ENCODE results near the gene HNF1A.

HNF1A gene

DNA sequence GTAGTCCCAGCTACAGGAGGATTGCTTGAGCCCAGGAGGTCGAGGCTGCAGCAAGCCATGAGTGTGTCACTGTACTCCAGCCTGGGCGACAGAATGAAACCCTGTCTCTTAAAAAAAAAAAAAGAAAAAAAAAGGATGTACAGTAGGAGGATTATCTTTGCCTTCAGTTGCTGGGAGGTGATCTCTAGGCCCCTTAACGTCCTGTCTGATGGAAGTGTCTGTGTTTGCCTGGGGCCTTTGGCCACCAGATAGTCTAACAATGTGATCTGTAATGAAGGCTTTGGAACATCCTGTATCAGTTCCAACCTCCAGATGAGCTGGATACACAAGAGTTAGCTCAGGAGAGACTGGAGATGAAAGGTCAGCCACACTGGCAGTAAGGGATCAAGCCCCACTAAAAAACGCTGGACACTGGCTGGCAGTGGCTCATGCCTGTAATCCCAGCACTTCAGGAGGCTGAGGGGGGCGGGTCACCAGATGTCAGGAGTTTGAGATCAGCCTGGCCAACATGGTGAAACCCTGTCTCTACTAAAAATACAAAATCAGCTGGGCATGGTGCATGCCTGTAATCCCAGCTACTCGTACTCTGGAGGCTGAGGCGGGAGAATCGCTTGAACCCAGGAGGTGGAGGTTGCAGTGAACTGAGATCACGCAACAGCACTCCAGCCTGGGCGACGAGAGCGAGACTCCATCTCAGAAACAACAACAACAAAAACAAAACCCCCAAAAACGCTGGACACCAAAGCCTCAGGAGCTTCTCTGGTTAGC is 19.0 kb upstream of the HNF1A start:
- no peak for DNase-seq (ENCODE audit: low spot score)

DNA sequence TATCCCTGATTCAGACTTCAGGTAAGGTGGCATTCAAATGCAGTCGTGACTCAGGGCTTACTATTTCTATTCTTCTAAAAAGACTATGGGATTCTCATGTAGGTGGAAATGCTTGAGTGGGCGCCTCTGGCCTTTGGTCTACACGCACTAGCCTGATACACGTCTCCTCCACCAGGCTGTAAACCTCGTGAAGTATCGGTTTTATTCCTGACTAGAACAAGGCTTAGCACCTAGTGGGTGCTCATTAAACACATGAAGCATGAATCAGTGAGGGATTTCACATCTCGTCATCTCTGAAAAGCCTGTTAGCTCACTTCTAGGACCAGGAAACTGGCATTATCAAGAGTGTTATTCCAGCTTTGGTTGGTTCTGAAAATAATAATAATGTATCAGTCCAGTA is 17.7 kb upstream of the HNF1A start:
- no peak for DNase-seq (ENCODE audit: low spot score)

DNA sequence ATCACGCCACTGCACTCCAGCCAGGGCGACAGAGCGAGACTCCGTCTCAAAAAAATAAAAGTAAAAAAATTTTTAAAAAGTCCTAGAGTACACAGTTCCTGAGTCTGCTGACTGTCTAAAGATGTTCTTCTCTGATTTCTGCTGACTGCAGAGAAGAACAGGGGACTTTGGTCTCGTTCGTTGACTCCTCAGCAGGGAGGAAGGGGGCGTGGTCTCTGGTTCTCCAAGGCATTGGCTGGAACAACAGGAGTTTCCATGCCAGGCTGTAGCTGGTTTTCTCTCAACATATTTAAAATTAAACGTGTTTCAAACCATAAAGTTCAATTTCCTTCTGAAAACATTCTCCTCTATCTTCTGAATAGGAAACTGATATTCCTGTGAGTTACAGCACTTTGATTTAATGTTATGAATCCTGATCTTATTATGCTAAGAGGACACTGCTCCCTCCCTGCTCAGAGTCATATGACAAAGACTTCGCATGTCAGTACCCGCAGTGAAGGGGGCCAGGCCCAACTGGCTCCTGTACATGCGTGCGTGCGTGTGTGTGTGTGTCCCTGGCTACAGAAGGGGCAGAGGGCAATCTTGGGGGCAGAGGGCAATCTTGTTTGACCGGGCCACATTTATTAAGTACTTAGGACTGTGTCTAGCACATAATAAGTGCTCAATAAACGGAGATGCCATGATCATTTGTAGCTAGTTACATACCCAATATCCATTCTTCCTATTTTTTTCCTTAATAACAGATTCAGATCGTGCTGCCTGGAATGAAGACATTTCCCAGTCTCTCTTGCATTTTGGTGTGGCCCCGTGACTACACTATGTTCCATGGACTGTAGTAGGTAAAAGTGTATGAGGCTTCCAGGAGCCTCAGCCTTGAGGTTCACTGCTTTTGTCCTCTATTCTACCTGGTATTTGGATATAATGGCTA is 16.5 kb upstream of the HNF1A start:
- no peak for DNase-seq (ENCODE audit: low spot score)

DNA sequence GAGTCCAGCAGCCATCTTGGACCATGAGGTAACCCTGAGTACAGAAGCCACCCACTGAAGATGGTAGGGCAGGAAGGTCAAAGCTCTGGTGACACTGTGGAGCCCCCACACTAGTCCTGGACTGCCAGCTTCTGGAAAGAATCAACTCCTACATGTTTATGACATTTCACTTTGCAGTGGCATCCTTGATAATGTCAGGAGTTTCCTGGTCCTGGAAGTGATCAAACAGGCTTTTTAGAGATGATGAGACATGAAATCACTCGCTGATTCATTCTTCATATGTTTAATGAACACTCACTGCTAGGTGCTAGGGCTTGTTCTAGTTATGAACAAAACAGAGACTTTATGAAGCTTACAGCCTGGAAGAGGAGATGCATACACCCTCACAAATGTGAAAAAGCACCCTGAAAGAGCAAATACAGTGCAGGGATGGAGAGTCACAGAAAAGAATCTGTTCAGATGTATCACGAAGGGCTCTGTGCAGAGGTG is 15.8 kb upstream of the HNF1A start:
- DNase-seq (ENCODE audit: low spot score): no peak

DNA sequence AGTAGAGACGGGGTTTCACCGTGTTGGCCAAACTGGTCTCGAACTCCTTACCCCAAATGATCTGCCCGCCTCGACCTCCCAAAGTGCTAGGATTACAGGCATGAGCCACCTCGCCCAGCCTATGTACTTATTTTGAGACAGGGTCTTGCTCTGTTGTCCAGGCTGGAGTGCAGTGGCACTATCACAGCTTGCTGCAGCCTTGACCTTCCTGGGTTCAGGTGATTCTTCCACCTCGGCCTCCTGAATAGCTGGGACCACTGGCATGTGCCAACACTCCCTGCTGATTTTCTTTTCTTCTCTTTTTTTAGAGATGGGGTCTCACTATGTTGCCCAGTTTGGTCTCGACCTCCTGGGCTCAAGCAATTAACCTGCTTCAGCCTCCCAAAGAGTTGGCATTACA is 14.0 kb upstream of the HNF1A start:
- DNase-seq (ENCODE audit: low spot score): no peak

DNA sequence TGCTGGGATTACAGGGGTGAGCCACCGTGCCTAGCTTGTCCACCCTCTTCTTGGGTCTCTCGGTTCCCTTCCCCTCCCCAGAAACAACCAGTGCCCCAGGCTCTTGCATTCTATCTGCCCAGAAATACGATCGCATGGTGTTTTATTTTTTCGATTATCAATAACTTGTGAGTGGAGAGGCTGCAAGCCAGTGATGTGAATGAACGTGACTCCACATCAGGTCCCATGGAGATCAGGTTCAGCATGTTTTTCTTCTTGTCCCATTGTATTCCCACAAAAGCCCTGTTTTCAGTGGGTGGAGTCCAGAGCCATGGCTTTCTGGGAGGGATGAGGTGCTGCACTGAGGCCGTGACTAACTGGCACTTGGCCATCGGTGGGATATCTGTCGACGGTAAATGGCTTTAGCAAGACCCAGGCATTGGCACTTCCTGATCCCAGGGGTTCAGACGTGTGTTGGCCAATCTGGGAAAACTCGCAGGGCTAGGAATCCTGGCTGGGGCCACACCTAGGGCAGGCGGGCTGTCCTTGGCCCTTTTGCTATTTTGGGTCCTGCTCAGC is 12.7 kb upstream of the HNF1A start:
- no peak for DNase-seq (ENCODE audit: low spot score)

DNA sequence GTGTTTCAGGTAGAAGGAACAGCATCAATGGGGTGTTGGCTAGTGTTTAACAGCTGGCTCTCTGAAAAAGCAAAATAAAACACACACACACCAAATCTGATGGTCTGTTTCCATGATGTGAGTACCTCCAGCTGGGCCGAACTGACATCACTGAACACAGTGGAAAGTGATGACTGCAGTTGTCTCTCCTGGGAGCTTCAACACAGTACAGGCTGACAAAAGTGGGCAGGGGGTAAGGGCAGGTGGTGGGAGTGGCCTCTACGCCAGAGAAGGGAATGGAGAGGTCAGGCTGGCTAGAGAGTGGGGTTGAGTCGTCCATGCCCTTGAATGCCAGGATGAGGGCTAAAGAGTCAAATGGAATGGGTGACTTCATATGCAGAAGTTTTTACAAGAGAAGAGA is 8.0 kb upstream of the HNF1A start:
- DNase-seq (ENCODE audit: low spot score): no peak

DNA sequence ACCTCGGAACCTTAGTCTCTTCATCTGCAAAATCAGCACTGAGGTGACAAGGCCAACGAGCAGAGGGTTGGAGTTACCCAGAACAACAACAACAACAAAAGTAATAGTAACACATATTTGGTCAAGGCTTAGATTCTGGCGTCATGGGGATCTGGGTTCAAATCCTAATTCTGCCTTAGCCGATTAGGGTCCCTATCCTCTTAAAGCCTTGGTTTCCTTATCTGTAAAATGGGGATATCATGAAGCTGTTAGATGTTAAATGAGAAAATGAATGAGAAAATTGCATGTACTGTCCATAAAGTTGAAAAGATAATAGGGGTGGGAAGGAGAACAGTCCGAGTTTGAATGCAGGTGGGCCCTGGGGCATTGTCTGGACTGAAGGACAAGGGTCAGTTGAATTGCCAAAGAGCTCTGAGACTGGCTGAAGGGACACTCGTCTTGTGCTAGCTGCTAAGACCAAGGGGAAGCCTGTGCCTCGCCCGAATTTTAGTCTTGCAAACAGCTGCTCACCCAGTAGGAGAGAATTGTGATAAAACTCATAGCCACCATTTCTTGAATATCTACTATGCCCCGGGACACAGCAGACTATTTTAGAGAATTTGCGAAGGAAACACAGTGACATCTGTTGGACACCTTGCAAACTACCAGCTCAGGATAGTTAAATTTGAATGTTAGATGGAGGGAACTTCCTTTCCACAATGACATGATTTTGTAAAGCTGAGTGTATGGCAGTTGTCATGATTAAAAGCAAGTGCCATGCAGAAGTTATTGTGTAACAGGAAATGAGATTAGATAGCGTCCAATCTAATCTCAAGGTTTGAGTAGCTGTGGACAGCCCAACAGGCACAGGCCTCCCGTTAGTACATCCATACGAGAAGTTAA is 6.8 kb upstream of the HNF1A start:
- DNase-seq (ENCODE audit: low spot score): peak; percentile 80

DNA sequence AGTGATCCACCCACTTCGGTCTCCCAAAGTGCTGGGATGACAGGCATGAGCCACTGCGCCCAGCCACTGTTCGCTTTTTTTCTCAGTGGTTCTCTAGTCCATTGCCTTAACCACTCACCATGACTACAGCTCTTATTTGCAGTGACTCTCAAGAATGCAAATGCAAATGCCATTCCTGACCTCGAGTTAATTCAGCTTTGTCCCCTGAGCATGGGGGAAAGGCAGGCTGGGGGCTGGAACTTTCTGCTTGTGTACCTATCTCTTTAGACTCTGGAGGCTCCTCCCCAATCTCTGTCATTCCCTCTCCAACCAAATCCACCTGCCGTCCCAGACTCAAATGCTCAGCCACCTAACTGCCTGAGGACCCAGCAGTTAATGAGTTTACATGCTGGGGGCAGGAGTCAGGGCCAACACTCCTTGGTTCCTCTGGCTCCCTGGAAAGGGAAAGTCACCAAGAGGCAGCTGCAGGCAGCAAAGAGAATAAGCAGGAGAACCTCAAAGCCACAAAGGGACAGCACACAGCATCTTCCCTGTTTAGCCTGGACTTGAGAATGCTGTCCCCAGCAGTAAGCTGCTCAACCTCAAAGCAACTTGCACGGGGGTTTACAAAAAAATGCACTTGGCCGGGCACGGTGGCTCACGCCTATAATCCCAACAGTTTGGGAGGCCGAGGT is 5.3 kb upstream of the HNF1A start:
- DNase-seq (ENCODE audit: low spot score): no peak

DNA sequence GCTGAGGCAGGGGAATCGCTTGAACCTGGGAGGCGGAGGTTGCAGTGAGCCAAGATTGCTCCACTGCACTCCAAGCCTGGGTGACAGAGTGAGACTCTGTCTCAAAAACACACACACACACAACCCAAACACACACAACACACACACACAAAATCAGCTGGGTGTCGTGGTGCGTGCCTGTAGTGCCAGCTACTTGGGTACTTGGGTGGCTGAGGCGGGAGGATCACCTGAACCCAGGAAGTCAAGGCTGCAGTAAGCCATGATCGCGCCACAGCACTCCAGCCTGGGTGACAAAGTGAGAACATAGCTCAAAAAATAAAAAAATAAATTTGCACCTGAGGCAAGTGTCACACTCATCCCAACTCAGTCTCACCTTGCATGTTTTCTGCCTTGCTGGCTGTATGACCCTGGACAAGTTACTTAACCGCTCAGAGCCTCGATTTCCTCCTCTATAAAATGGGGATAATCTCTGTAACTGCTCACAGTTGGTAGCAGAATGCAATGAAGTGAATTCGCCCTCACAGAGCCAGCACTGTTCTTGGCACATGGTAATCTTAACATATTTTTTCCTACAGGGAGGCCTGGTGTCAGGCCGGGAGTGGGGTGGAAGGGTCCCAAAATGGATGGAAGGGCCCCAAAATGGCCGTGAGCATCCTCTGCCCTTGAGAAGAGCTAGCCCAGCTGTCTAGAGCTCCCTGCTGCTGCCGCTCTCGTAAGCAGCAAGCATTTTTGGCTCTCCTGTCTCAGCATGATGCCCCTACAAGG is 630 bp upstream of the HNF1A start:
- no peak for DNase-seq (ENCODE audit: low spot score)

DNA sequence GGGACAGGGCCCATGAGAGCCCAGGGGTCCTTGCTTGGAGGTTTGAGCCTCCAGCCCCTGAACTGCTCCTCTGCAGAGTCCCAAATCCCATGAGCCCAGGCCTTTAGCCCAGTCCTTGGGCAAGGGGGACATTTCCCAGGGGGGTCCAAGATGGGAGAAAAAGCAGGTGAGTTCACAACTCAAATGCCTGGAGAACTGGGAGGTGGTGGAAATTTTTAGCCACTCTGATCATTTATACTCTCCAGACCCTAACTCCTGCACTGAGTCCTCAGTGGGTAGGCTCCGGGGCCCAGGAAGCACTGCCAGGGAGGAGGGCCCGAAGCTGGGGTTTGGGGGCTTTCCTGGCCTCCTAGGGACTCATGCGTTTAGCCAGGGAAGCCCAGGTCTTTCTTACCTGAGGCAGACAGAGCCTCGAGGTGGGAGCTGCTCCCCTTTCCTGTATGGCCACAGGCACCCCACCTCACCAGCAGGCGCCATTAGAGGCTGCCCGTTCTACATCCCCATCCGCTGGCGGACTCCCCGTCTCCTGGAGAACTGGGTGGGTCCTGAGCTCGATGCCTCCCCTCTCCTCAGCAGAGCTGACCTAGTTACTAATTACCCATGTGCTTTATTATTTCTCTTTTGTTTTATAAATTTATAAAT is 998 bp downstream of the HNF1A start:
- no peak for DNase-seq (ENCODE audit: low spot score)

DNA sequence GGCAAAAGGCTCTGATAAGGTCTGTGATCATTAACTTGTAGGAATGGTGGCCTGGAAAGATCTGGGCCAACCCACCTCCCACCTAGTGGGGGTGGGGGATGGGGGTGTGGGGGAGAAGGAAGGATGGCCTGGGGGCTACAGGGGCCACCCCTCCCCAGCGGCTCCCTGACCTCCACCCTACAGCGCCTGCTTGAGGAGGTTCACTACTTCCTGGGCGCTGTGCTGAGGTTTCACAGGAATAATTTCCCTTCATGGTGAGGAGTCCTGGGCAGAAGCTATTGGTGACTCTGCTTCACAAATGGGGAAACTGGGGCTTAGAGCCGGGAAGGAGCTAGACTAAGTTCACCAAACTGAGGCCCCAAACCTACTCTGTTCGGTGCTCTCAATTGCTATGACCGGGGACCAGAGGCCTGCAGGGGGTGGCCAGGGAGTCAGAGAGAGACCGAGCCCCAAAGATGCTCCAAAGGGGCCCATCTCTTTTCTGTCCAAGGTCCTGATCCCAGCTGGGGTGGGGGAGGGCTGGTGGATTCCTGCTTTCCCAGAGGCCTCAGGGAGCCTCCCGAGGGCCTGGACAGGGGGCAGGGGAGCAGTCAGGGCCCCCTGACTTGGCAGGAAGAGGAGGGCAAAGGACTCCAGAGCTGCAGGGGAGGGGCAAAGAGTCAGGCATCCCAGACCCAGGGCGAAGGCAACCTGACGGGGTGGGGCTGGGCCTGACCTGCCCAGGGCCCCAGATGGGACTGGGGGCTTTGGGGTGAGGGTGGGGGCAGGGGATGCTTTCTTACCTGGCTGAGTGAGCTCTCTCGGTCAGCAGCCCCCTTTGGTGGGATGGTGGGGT is 1.7 kb downstream of the HNF1A start:
- DNase-seq (ENCODE audit: low spot score): no peak

DNA sequence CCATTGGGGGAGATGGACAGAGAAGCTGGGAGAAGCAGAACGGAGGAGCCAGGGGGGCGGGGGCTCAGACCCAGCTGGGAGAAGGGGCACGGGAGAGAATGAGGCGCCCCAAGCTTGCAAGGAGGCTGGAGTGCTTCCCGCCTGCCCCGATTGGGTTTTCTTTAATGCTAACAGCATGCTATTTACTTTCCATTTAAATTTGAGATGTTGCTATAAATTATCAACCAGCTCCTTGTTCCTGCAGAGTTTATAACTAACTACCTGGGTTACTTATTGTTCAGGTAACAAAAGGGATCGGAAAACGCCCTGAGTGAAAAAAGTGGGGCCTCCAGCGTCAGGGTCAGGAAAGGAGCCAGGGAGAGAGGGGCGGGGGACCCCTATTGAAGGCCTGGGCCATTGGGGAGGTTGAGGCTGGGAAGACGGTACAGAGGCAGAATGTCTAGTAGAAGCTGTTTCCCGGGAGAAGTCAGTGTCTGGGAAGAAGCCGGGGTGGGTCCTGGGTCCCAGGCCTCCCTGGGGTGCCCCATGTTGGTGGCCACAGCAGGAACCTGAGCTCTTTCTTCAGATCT is 2.5 kb downstream of the HNF1A start:
- DNase-seq (ENCODE audit: low spot score): no peak

DNA sequence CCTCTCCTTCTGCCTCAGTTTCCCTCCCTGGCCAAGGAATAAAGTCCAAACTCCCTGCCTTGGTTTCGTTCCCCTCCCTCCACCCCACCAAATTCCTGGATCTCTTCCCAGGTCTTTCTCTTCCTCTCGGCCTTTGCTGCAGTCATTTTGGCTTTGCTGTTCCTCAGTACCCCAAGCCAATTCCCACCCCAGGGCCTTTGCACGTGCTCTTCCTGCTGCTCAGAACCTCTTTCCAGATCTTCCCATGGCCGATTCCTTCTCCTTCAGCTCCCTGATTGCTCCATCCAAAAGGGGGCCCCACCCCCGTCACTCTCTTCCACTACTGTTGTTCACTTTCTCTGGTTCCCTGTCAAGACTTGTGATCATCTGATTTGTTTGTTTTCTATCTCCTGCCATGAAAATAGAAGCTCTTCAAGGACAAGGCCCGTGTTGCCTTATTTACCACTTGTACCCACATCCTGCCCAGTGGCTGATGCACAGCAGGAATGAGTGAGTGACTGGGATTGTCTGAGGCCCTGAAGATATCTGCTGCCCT is 3.1 kb downstream of the HNF1A start:
- DNase-seq (ENCODE audit: low spot score): no peak

DNA sequence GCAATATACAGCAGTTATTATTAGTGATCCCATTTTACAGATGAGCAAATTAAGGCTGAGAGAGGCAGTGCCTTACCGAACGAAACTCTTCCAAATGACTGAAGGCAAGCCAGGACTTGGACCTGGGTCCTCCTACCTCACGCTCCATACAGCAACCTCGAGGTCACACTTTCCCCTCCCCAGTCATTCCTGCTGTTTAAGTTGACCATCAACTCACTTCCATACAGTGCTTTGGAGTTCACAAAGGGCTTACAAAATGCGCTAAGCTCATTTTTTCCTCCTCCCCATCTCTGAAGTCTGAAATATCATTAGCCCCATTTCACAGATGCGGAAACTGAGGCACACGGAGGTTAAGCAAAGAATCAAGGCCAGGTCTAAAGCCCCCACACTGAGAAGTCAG is 4.3 kb downstream of the HNF1A start:
- no peak for DNase-seq (ENCODE audit: low spot score)

DNA sequence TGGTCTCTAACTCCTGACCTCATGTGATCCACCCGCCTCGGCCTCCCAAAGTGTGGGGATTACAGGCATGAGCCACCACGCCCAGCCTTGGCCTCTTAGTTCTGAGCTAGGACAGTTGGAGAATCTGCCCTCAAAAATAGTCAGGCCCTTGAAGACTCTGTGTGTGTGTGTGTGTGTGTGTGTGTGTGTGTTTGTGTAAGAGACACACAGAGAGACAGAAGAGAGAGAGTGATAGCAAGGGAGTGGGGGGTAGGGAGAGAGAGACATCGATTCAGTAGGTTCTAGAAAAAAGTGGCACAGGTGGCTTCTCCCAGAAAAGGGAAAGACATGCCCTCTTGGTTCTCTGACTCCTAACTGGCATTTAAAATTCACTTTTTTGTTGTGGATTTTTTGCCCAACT is 5.4 kb downstream of the HNF1A start:
- no peak for DNase-seq (ENCODE audit: low spot score)

DNA sequence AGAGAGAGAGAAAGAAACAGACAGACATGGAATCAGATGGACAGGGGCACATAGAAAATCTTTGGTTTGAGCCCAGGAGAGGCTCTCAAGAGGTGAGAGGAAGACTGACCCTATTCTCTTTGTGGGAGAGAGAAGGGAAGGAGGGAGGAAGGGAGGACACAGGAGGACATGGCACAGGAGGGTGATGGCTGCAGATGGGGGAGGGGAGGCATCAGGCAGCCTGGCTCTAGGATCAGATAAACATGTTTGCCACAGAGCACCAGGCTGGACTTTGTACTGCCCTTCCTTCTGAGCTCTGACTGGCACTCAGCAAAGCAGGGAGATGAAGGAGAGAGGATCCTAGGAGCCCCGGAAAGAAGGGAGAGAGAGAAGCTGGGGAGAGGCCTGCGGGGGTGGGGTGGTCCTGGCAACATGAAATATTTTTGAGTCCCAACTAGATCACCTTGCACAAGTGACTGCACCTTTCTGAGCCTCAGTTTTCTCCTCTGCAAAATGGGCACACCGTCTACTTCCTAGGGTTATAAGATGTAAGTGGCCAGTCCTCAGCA is 6.1 kb downstream of the HNF1A start:
- no peak for DNase-seq (ENCODE audit: low spot score)

DNA sequence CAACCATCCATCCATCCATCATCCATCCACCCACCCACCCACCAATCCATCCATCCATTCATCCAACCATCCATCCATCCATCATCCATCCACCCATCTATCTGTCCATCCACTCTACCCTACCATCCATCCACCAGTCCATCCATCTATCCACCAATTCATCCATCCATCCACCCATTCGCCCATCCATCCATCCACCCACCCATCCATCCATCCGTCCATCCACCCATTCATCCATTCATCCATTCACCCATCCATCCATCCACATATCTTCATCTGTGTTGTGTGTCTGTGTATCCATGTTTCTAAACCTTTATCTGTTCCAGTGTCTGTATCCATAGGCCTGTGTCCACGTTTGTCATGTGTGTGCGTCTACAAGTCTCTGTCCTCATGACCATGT is 9.9 kb downstream of the HNF1A start:
- no peak for DNase-seq (ENCODE audit: low spot score)
